ENCODE results near the gene SPEN. TPM values are rescaled to one million over a fixed set of nuclear protein-coding genes. Genes with fewer than 3 reads are reported as not detected.

Gene SPEN
- polyA plus RNA-seq, 1 donor: 38.3 TPM

- no peak for DNase-seq
Observed at GRCh38 chr1:15937706-15938168, 90.2 kb downstream of the SPEN start.

- DNase-seq: no peak
Observed at GRCh38 chr1:15938628-15939161, 91.2 kb downstream of the SPEN start.

DNA sequence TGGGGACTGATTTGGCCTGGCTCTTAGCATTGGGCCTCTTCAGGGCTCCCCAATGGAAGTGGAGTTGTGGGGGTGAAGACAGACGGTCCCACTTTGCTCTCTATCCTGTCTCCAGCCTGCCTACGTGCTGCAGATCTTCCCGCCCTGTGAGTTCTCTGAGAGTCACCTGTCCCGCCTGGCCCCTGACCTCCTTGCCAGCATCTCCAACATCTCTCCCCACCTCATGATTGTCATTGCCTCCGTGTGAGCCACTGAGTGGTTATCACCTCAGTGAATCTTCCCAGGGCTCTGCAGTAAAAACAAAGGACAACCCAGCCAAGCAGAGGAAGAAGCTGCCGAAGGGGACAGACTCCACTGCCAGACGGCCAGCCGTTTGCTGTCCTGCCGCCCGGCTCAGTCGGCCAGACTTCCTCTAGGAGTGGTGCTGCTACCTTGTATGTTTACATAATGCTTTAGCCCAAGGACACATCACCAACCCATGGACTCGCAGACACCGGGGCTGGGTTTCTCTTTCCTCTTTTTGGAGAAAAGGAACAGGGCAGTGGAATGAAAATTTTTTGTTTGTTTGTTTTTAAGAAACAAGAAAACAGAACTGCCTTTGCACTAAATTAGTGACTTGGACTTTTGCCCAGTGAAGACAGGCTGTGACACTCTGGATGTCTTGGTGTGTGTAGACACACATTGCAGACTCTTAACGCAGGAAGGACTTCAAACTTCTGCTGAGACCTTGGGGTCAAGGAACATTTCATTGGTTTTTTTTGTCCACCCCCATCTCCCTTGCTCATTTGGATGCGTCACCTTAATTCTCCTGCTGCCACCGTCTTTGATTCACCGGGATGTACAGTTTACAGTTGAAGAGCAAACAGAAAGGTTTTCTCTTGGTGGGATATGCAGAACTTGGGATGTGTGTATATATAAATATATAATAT is 91.9 kb downstream of the SPEN start:
- DNase-seq: no peak

DNA sequence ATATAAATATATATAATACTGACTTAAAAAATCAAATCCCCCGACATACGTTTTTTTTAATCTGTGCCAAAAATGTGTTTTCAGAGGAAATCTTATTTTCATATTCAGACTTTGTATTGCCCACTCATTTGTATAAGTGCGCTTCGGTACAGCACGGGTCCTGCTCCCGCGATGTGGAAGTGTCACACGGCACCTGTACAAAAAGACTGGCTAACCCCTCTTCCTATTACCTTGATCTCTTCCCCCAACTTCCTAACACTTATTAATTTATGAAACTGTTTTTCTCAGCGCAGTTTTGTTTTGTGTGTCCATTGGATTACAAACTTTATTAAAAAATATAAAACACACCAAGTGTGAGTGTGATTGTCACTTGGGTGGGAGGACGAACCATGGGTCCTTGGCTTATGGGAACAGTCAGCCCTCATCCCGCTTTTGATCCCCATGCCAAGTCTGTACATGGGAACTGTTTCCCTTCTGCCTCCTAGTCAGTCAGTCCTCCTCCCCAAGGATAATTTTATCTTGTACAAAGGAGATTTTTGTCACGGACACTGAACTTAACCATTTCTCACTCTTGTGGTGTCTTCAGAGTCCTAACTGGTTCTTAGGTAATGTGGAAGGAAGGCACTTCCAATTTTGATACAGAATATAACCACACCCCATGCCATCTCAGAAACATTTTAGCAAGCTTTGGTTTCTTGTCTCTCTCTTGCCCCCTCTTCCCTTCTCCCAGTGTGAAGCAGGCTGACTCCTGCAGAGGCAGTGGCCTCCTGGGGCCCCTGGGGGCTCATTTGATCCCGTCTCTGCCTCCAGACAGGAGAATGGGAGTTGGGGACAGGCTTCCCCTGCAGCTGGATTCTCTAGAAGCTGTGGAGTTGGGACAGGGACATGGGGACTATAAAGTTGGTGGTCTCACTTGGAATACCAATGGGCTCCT is 92.9 kb downstream of the SPEN start:
- DNase-seq: no peak

DNA sequence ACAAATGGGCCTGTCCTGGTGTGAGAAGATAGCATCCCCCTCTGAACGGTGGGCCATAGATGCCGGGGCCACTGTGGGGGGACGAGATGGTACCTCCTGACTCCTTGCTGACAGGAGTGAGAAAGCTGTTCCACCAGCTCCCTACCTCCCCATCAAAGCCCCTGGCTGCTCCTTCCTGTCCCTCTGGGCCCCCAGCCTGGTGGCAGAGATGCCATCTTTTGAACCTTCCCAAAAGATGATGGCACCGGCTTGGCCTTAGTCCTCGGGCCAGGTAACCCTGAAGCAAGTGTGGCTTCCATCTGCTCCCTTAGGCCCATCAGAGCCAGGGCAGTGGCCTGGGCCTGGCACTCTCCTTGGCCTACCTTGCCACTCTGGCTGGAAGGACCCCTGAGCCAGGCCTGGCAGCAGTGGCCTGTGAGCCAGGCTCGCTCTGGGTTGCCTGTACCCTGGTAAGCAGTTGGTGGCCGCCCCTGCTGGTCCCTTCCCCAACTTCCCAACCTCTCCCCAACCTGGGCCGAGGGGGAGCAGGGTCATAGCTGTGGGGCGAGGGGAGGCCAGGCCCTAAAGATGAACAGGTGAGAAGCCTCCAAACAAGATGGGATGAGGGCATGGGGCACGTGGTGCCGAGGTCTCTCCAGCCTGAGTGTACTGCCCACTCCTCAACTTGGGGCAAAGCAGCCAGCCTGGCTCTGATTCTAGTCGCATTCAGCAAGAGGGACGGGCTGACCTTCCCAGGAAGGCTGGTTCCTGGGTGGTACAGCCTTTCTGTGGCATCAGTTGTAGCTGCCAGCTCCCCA is 93.7 kb downstream of the SPEN start:
- no peak for DNase-seq

DNA sequence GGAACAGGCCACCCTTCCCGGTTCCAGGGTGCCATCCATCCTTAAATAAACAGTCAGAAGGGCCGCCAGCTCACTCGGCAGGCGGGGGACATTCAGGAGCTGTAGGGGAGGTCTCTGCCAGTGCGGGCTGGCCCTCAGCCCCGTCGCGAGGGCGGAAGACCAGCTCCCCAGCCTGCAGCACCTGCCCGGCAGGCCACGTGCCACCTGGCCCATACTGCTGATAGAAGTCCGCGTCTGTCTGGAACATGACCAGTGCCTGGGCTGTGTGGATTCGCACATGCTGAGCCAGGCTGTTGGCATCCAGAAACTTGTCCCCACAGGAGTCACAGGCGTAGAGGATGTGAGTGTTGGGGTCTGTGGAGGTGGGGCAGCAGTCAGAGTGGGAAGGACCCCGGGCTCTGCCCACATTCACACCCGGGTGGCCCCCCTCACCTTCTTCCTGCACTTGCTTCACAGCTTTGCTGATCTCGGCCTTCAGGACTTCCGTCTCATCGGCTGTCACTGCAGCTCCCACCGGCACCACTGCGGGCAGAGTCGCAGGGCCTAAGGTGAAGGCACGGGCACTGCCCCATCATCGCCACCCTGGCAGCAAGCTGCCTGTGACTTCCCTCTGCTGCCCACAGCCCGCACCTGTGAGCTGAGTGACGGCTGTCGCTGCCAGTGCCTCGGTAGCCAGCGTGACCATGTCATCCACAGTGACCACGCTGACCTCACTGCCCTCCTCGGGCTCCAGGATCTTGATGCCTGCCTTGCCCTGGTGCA is 94.6 kb downstream of the SPEN start:
- no peak for DNase-seq

GRCh38 chr1:15942661-15943327 is 95.3 kb downstream of the SPEN start:
- no peak for DNase-seq

GRCh38 chr1:15943328-15943991 is 96.0 kb downstream of the SPEN start:
- no peak for DNase-seq

GRCh38 chr1:15943992-15944307 is 96.4 kb downstream of the SPEN start:
- no peak for DNase-seq

GRCh38 chr1:15944308-15945010 is 97.0 kb downstream of the SPEN start:
- DNase-seq: no peak

DNA sequence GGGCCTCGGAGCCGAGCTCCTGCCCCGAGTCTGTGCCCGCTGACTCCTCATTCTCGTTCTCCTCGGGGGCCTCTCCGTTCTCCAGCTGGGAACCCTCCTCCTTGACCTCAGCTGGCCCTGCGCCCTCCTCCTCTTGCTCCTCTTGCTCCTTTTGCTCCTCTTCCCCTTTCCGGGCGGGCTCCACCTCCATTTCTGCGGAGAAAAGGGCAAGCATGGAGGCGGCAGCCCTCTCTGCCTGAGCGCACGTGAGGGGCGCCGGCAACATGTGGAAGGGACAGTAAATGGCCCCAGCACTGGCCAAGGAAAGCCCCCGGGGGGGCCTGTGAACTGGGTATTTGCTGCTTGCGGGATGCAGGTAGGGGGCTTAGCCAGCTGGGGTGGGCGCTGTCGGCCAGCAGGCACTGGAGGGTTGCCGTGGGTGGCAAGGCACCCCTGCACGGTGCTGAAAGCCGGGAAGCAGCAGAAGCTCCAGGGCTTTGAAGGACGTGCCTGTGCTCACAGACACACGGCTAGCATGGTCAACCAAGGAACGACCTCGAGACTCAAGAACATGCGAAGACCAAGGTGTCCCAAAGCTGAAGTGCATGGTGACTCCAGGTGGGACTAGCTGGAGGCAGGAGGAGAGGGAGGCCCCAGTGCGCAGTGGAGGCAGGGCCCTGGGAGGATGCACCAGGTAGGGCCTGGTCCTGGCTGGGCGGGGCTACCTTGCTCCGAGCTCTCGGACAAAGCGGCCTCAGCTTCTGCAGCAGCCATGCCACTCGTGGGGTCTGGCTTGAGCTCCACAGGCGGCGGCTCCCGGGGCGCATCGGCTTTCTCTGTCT is 97.7 kb downstream of the SPEN start:
- no peak for DNase-seq

GRCh38 chr1:15945832-15946448 is 98.4 kb downstream of the SPEN start:
- no peak for DNase-seq

GRCh38 chr1:15946571-15947381 is 99.3 kb downstream of the SPEN start:
- DNase-seq: no peak

GRCh38 chr1:15947382-15948090 is 100.0 kb downstream of the SPEN start:
- no peak for DNase-seq

GRCh38 chr1:15948091-15948591 is 100.6 kb downstream of the SPEN start:
- no peak for DNase-seq

All from hindlimb muscle (tissue), 1 donor.